Measurements from ENCODE around the gene PEMT.

GRCh38 chr17:17518951-17519350 lies 72.6 kb downstream of the PEMT start:
- no peak for TF ChIP-seq POLR2AphosphoS5 (IDR thresholded peaks at IDR 0.05; ENCODE audit: borderline replicate concordance, low read depth, low read length)
- no peak for TF ChIP-seq EZH2 (IDR thresholded peaks at IDR 0.05)

Measured in SK-N-MC (cell line).